NCI-H226 (cell line): Measurements from ENCODE around the gene BRCA2.

Experiments used
- DNase-seq: peaks from one replicate; pipeline ENCODE4 v3.0.0-alpha.2; 2015

The BRCA2 gene

DNA sequence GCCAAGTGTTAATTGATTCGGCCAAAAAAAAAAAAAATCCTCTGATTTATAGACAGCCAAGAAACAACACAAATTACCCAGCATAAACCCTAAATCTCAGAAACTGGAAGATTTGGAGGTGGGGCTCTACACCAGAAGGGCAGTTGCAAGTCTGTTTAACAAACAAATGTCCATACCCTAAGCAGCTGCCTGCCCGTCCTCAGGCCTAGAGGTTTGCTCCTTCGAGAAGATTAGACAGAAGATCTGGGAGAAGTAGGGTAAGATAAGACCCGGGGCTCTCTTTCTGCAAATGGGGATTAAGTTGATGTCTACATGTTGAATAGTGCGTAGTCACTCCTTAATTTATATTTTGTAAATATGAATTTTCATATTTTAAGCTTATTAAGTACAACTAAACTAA lies 116.1 kb downstream of the BRCA2 start:
- DNase-seq: no peak

- DNase-seq: no peak
Measured at GRCh38 chr13:32432856-32433255, 117.5 kb downstream of the BRCA2 start.

DNA sequence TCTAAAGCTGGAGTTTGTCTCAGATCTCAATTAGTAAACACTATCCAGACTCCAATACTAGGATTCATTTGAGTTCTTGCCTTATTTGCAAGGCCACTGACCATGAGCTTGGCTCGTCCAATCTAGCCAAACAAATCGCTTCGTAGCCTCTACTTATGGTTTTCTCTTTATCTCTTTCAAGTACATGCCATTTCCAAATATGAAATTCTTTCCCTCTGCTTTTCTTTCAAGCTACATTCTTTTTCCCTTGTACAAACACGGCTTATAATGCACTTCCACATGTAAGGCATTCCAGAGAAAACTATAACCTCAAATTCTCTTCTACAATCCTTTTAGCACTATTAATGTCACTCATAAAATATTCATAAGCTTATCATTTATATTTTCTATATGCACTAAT lies 123.6 kb downstream of the BRCA2 start:
- DNase-seq: no peak

DNA sequence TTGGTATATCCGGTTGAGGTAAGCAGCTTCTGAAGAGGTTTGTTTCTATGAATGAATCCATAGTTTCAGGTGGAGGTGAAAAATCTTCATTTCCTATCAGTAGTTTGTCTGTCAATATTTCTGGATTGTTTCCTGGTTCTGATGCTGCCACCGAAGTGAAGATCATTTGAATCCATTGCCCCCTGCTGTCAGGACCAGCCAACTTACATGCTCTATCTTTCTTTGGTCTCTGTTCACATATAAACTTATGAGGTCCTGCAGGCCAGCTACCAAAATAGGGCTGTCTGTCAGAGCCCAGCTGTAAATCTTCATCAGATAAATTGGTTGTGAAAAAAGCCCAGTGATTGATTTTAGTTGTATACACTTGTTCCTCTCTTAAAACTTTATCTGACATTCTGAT lies 127.8 kb downstream of the BRCA2 start:
- DNase-seq: no peak

DNA sequence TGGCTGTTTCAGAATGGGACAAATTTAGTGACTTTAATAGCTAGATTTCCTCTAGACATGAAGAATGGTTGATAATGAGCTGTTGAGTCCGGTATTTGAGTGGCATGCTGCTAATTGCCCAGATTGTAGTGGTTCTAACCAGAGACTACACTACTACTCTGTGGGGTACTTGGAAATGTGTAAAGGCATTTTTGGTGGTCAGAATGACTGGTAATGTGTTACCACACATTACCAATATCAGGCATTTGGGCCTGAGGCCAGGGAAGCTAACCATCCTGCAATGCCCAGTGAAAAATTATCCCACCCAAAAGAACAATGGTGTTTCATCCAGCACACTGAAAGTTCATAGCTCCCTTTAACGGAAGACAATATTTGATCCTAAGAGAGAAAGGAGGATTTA lies 130.2 kb downstream of the BRCA2 start:
- DNase-seq: no peak

DNA sequence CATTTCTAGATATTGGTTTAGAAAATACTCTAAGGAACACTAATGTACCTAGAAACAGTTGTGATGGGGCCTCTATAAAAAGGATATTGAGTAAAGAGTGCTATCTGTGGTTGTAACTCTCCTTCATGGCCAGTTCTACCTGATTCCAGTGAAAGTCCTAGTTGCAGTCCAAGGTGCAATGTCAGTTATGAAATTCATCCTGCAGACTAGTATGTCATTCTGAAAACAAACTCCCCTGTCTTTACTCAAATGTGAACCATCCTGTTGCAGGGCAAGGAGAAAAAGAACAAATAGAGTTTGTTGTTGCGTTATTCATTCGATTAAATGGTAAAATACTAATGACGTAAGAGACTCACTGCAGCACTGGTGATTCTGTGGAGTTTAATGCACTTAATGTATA lies 130.9 kb downstream of the BRCA2 start:
- no peak for DNase-seq

DNA sequence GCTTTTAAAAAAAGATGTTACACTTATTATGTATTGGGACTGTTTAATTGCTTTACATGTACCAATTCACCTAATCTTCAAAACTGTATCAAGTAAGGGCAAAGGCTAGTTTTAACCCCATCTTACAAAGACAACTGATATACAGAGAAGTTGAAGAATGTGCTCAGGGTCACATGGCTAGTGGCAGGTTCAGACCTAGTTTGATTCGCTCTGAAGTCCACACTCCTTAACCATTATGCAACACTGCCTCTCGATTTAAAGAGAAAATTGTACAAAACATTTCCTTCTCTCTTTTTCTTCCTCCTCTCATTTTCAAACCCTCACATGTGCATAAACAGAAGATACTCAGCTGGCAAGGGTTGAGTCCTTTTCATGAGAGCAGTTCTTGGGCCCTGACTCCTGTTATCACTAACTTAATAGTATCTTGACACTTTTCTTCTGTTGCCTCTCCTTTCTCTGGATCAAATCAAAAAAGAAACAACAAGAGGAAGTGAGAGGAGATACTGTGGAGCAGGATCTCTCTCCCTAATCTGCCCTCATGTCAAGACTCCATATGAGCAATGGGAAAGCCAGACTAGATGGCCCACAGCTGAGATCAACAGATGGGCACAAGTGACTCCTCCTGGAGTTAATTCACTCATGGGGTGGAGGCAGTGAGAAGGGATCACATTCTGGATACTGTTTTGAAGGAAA lies 131.6 kb downstream of the BRCA2 start:
- no peak for DNase-seq

DNA sequence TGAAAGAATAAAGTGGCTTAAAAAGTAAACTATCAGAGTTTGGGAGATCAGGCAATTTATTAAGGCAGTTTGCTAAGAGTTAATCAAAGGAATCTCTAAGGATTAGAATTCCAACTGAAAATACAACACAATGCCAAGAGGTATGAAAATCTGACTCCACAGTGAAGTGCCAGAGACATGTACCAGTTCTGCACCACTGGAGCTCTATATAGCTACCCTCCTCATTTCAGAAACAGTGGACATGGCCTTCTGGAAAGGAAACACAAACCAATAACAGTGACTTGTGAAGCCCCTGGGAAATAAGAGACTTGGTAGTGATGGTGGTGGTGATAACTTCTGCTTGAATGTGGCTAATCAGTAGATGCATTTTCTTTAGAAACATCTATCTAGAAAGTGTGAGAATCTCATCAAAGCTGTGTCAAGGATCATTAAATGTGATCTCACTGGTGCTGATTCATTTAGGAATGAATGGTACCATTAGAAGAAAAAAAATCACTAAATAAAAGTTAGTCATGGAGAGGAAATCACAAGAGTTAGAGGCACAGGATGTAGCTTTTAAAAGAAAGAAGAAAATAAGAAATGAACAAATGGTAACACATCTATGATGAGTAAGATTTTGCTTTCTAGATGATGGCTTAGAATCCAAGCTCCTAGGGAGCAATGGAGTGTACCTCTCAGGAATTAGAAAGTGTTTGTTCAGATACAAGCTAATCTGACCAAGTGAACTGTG lies 132.8 kb downstream of the BRCA2 start:
- DNase-seq: no peak

- no peak for DNase-seq
Measured at GRCh38 chr13:32448972-32449371, 133.7 kb downstream of the BRCA2 start.
